ENCODE data around the gene MYO3B.

MYO3B gene, protein sequence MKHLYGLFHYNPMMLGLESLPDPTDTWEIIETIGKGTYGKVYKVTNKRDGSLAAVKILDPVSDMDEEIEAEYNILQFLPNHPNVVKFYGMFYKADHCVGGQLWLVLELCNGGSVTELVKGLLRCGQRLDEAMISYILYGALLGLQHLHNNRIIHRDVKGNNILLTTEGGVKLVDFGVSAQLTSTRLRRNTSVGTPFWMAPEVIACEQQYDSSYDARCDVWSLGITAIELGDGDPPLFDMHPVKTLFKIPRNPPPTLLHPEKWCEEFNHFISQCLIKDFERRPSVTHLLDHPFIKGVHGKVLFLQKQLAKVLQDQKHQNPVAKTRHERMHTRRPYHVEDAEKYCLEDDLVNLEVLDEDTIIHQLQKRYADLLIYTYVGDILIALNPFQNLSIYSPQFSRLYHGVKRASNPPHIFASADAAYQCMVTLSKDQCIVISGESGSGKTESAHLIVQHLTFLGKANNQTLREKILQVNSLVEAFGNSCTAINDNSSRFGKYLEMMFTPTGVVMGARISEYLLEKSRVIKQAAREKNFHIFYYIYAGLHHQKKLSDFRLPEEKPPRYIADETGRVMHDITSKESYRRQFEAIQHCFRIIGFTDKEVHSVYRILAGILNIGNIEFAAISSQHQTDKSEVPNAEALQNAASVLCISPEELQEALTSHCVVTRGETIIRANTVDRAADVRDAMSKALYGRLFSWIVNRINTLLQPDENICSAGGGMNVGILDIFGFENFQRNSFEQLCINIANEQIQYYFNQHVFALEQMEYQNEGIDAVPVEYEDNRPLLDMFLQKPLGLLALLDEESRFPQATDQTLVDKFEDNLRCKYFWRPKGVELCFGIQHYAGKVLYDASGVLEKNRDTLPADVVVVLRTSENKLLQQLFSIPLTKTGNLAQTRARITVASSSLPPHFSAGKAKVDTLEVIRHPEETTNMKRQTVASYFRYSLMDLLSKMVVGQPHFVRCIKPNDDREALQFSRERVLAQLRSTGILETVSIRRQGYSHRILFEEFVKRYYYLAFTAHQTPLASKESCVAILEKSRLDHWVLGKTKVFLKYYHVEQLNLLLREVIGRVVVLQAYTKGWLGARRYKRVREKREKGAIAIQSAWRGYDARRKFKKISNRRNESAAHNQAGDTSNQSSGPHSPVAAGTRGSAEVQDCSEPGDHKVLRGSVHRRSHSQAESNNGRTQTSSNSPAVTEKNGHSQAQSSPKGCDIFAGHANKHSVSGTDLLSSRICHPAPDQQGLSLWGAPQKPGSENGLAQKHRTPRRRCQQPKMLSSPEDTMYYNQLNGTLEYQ (N-terminal part only)

DNA sequence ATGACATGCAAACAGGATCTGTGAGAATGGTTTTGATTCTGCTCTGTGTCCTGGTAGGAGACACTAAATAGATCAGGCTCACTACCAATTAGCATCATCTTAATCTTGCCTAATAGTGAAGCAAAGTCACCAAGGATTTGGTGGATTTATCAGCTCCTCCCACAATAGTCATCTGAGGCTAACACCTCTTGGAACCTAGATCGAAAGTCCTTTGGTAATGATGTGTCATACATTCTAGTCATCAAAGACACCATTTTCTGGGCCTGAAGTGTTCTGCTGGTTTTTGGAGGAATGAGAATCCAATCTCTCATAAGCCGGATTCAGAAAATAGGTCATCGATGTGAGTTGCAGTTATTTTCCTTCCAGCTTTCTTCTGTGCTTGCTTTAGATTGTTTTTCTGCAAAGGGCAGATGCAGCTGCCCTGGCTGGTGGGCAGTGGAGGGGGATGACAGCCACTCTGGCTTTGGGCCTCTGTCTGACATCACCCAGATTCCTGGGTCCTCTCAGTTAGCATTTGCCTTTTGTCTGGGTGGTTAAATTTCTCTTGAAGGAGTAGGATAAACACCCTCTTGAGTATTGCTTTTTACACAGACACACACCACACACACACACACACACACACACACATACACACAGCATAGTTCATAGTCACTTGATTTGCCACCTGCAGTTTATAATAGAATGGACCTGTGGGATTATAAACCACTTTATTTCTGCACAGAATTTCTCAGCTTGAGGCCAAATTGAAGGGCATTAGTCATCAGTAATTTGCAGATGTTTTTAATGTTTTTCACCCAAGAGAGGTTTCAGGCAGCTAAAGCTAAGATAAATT, at the start of gene MYO3B:
Gene MYO3B, plus strand, starts transcription at position 198 of the 832 bp plus-strand sequence. Its CDS starts 141 bp downstream, at position 339.
- no peak for DNase-seq (ENCODE audit: low read depth in 1 of 2, low spot score in 1 of 2)

GRCh38 chr2:170139276-170139967, 38.5 kb upstream of the MYO3B start:
- DNase-seq (ENCODE audit: low read depth in 1 of 2, low spot score in 1 of 2), result no peak

DNA sequence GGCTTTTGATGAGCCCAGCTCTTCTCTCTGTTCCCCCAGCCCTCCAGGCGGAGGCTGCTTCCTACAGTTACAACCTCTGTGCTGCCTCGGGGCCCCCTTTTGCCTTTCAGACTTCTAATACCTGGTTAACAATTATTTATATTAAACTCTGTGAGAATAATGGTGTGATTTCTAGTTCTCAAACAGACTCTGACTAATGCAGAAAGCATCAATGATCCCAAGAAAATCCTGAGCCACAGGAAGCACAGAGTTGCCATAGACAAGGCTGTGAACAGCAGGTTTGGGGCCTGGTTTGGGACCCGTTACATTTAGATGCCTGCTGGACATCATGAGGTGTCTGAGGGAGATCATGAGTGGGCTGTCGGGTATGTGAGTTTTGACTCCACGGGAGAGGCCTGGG, 37.4 kb upstream of the MYO3B start:
- no peak for DNase-seq (ENCODE audit: low read depth in 1 of 2, low spot score in 1 of 2)

GRCh38 chr2:170141865-170142264, 36.1 kb upstream of the MYO3B start:
- DNase-seq (ENCODE audit: low read depth in 1 of 2, low spot score in 1 of 2), result no peak

DNA sequence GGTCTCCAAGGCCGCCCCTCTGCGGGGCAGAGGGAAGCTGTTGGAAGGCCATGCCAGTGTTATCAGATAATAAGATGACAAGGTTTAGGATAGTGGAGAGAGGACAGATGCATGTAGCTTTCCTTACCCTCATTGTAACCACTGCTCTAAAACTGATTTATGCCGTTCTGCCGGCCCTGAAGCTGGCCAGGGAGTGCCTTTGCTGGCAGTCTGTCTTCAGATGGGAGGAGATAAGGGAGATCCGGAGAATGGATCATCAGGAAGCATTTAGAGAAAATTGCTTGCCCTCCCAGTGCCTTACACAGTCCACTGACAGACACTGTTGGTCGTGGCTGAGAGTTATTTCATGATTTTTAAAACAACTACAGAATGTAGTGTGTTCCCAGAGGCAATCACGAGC, 35.4 kb upstream of the MYO3B start:
- no peak for DNase-seq (ENCODE audit: low read depth in 1 of 2, low spot score in 1 of 2)

DNA sequence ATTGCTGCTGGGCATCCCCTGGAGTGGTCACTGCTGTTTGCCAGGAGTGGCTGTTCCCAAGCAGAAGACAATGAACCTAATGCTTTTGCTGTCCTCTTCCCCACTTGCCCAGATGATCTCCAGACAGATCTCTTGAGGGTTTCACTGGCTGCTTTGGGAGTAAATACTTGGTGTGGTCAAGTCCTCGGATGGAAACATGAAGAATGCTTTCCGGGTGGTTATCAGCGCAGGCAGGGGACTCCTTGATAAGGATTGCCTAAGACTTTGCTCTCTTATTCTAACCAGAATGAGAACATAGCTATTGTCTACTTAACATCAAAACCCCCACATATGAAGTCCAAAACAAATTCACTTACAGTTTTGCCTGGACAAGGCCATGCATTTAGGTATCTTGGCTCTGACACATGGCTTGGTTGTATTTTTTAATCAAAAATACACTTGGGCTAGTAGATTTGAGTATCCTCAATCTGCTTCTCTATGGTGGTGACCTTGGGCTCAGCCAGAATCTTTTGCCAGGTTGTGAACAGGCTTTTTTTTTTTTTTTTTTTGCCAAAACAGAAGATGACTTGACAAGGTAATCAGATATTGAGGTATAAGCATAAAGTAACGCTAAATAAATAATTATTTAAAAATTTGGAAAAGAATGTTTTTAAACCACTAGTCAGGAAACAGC, 34.8 kb upstream of the MYO3B start:
- DNase-seq (ENCODE audit: low read depth in 1 of 2, low spot score in 1 of 2), result no peak

DNA sequence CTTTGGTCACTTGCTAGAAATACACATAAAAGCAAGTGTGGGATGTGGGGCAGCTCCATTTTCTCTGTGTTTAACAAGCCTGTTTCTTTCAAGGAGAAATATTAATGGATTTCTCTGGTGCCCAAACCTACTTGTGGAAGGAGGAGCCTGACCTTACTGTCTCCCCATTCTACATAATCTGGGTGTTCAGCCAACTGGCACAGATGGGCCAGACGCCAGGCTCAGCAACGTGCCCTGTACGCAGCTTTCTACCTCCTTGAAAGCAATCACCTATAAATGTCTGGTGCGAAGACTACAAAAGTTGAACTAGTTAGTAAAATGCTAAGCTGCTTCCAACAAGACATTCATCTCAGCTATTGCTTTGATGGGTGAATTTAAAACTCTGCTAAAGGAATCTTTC, 33.2 kb upstream of the MYO3B start:
- no peak for DNase-seq (ENCODE audit: low read depth in 1 of 2, low spot score in 1 of 2)

- no peak for DNase-seq (ENCODE audit: low read depth in 1 of 2, low spot score in 1 of 2)
These were observed 32.8 kb upstream of the MYO3B start for GRCh38 chr2:170145191-170145590.

- no peak for DNase-seq (ENCODE audit: low read depth in 1 of 2, low spot score in 1 of 2)
These were observed 32.1 kb upstream of the MYO3B start for GRCh38 chr2:170145675-170146432.

DNA sequence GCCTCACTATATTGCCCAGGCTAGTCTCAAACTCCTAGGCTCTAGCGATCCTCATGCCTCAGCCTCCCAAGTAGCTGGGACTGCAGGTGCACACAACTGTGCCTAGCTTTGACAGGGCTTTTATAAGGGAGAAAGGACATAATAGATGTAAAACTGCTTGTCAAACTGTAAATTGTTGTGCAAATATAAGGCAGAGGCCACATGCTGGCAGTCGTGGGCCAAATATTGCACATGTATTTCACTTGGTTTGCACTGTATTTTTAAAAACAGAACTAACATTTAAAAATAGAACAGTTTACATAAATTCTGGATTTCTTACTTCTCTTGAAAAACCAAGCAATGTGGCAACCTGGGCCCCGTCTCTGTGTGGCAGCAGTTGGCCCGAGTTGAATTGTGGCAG, 31.2 kb upstream of the MYO3B start:
- no peak for DNase-seq (ENCODE audit: low read depth in 1 of 2, low spot score in 1 of 2)

GRCh38 chr2:170147576-170147975, 30.4 kb upstream of the MYO3B start:
- no peak for DNase-seq (ENCODE audit: low read depth in 1 of 2, low spot score in 1 of 2)

GRCh38 chr2:170148161-170148560, 29.8 kb upstream of the MYO3B start:
- no peak for DNase-seq (ENCODE audit: low read depth in 1 of 2, low spot score in 1 of 2)

DNA sequence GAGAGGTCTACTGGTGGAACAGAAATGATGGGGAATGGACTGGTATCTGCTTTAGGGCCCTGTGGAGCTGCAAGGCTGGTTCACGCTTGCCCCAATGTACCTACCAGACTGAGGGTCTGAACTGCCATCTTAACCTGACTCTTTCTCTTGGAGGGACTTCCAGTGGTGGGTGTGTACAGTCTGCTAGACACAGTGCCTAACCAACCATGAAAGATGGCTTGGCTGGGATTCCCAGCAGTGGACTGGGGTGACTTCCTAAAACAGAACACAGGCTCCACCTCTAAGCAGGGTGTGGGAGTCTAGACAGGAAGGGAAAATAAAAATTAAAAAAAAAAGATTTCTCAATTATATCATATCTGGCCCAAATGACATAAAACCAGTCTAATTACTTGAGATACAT, 25.5 kb upstream of the MYO3B start:
- no peak for DNase-seq (ENCODE audit: low read depth in 1 of 2, low spot score in 1 of 2)

DNA sequence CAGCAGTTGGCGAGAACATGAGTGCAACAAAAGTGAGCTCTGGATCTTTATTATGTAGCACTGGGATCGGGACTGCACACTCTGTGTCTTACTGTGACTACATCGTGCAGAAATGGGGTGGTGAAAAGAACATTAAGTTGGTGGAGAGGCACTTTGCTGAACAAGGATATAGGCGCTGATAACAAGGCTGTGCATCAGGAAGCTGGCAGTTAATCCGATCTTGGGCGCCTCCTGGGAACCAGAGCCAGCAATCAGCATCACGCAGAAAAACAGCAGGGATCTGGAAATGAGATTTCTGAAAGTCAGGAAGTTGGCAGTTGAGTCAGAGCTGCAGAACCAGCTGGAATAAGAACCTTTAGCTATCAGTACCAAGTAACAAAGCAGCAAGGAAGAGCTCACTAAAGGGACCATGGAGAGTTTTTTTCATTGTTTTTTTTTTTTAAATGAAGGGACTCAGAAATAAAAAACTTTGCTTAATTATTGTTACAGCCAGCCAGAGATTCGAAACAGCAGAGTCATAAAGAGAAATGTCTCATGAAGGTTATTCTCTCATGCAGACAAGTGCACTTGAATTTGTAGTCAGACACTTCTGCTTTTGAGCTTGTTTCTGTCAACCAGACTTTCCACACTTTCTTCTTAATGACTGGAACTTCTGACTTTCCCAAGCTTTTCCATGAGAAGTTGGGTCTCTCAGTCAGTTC, 22.8 kb upstream of the MYO3B start:
- DNase-seq (ENCODE audit: low read depth in 1 of 2, low spot score in 1 of 2), result no peak

DNA sequence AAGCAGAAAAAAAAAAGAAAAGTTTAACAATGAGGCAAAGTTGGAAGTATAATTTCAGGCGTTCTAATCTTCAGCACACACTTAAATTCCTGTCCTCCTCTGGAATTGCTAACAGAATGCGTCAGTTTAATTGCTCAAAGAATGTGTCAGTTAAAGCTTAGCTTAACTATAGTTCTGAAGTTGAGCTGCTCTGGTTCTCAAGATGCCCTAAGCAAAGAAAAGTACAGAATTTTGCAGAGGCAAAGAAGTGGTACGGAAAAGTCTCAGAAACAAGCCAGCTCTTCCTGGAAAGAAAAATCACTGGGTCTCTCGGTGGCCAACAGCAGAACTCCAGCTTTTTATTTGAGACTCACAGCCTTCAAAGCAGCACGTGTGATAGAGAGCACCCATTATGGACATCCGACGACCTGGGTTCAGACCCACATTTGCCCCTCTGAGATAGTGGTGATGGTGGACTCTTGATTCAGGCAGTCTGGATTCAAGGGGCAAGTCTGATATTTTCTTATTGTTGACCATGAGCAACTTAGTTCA, 22.2 kb upstream of the MYO3B start:
- DNase-seq (ENCODE audit: low read depth in 1 of 2, low spot score in 1 of 2), result no peak

GRCh38 chr2:170156592-170156991, 21.4 kb upstream of the MYO3B start:
- no peak for DNase-seq (ENCODE audit: low read depth in 1 of 2, low spot score in 1 of 2)

DNA sequence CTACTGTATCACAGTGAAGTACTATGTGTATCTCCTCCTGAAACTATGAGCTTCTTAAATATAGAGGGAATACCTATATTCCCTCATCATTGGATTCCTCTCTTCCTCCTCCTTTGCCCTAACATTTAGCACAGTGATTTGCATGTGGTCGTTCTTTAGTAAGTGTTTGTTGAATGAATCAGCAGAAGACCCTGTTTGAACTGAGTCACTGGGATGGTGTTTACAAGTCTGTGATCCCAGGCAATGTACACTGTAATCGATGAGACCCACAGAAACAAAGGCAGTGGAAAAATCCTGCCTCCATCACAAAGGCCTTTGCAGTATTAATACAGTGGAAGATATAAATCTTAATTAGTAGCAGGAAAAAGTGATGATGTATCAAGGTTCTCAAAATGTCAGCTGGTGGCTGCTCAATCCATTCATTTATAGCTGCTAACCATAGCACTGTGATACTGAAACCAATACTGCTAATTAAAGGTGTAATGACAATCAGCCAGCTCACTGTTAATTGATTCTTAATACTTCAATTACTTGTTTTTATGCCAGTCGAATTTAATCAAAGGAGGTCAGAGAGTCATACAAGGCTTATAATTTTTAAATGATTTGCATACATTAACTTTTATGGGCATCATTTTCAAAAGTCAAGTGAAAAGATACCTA, 20.8 kb upstream of the MYO3B start:
- DNase-seq (ENCODE audit: low read depth in 1 of 2, low spot score in 1 of 2), result no peak

Data from stimulated activated CD4-positive, alpha-beta T cell treated with anti-CD3 and anti-CD28 coated beads, Interleukin-15, amount 100 ng/mL, for 1 hour (primary cell).